ENCODE results near the gene PSEN1.

DNA sequence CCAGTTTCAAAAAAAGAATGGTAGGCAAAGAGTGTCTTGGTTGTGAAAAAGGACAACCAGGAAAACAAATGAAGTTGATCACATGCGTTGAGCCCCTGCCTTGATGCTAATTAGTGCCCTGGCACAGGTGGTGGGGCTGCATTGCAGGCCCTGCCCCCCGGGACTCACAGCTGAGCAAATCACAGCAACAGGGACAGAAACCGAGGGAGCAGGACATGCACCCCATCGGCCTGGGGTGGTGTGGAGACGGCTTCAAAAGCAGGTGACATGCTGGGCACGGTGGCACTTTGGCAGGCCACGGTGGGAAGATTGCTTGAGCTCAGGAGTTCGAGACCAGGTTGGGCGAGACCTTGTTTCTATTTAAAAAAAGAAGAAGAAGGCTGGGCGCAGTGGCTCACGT lies 99.8 kb downstream of the PSEN1 start:
- TF ChIP-seq, protein P1, sequence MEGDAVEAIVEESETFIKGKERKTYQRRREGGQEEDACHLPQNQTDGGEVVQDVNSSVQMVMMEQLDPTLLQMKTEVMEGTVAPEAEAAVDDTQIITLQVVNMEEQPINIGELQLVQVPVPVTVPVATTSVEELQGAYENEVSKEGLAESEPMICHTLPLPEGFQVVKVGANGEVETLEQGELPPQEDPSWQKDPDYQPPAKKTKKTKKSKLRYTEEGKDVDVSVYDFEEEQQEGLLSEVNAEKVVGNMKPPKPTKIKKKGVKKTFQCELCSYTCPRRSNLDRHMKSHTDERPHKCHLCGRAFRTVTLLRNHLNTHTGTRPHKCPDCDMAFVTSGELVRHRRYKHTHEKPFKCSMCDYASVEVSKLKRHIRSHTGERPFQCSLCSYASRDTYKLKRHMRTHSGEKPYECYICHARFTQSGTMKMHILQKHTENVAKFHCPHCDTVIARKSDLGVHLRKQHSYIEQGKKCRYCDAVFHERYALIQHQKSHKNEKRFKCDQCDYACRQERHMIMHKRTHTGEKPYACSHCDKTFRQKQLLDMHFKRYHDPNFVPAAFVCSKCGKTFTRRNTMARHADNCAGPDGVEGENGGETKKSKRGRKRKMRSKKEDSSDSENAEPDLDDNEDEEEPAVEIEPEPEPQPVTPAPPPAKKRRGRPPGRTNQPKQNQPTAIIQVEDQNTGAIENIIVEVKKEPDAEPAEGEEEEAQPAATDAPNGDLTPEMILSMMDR (IDR thresholded peaks at IDR 0.05): no peak
- TF ChIP-seq POLR2A (IDR thresholded peaks at IDR 0.05) (no peak), EP300 (IDR thresholded peaks at IDR 0.05) (no peak)

Measured in ovary (tissue), 3 donors.